Limb (tissue), 2 donors: ENCODE measurements around the gene PLEKHO1.
"Not testable (repeated sequence)": the region's sequence is repeated elsewhere in the genome, so short reads cannot be mapped to it uniquely, and the experiment has no call there.

ENCODE experiments used
- DNase-seq, 2 donors: peaks; one replicate each; pipeline ENCODE4 v3.0.0-alpha.2; 2016; ENCODE audit errors: extremely low spot score in 2 of 2

The PLEKHO1 gene

DNA sequence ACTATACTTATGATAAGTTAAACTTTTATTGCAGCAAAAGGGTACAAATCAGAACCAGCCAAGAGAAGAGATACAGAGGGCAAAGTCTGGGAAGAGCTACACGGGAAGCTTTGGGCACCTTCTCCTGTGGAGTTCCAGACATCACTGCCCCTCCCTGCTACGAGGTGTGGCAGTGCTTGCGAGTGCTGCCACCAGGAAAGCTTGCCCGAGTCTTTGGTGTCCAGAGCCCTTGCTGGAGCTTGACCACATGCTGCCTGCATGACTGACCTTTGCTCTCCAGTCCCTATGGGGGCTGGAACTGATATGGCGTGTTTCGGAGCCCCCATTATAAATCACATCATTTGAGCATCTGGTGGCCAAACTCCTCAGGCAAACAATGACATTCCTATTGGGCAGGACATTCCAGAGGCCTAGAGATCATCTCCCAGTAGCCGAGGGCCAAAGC, 23.4 kb downstream of the PLEKHO1 start:
- no peak for DNase-seq

DNA sequence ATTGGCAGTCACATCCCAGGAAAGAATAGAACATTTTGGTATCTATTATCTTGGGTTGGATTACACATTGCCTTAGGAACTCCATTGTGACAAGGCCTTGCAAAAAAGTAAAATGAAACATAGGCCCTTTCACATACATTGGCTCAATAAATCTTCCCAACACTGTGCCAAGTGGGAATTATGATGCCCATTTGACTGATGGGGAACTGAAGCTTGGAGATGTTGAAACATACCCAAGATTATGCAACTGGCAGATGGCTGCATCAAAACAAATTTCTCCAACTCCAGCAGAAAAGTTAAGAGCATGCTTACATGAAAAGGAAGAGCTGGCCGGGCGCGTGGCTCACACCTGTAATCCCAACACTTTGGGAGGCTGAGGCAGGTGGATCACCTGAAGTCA, 26.9 kb downstream of the PLEKHO1 start:
- DNase-seq, result no peak

DNA sequence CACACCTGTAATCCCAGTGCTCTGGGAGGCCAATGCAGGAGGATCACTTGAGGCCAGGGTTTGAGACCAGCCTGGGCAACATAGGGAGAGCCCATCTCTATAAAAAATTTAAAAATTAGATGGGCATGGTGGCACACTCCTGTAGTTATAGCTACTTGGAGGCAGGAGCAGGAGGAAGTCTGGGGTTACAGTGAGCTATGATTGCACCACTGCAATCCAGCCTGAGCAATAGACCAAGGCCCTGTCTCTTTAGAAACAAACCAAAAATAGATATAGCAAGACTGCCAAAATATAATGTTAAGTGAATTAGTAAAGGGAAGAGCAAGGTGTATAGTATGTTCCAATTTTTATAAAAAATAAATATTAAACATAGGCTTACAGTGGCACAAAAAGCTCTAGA, 28.8 kb downstream of the PLEKHO1 start:
- DNase-seq, result no peak

DNA sequence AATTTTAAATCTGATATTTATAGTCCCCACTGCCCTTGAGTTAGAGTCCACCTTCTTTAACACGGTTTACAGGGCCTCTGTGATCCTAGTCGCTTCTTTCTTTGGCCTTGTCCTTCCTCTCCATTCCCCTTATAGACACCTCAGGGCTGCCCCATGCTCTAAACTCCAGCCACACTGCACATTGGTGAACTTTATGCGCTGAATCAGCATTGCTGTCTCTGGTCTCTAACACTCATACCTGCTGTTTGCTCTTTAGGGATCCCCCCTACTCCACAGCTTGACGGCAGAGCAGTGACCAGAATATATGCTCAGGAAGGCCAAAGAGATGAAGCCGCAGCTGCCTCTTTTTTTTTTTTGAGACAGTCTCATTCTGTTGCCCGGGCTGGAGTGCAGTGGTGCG, 30.2 kb downstream of the PLEKHO1 start:
- DNase-seq, result no peak

DNA sequence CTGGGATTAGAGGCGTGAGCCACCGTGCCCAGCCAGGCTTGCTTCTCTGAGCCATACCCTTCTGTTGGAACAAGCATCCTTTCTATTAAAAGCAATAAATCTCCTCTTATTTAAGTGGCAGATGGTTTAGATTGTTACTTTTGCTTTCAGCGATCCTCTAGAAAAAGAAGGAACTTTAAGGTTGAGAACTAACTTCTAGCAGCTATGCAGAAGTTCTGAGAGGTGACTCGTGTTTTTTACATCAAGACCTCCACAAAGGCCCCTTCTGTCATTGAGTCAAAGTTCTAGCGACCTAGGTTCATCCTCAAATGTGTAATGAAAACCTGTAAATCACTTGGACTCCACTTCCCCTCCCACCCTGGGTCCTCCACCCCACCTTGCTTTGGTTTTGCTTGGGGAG, 30.8 kb downstream of the PLEKHO1 start:
- DNase-seq, result no peak

DNA sequence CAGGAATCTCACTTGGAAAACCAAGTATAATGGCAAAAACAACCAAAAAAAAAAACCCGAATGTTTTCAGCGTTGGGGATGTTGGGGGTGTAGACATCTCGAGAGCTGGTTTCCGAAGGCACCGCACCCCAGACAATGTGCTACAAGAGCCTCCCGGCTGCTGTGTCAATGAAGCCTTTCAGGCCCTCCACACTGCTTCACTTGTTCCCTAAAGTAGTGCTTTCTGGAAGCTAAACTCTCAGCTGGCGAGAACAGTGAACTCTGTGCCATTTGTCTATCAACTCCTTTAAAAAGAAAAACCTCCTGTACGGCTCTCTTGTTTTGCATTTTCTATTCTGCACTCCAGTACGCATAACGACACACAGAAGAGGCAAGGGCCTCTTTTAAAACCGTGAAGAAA, 32.5 kb downstream of the PLEKHO1 start:
- DNase-seq, result no peak

DNA sequence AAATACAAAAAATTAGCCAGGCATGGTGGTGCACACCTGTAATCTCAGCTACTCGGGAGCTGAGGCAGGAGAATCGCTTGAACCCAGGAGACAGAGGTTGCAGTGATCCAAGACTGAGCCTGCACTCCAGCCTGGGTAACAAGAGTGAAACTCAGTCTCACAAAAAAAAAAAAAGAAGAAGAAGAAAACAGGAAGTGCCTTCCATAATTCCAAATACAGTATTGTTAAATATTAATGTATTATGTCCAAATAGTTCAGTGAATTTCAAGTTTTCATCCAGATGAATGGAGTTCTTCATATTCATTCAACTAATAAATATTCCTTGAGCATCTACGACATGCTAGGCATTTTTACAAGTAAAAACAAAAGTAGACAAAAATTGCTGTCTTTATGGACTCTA, 33.3 kb downstream of the PLEKHO1 start:
- DNase-seq, result no peak

DNA sequence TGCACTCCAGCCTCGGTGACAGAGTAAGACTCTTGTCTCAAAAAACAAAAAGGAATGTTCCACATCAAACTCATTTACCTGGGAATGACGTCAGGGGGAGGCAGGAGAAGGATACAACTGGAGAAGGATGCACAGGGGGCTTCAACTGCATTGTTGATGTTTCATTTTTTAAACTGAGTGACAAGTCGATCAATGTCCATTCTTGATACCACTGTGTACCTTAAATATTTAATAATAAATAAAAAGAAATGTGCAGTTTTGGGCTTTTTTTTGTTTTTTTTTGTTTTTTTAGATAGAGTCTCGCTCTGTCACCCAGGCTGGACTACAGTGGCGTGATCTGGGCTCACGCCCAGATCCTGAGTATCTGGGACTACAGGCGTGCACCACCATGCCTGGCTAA, 35.8 kb downstream of the PLEKHO1 start:
- DNase-seq, result no peak

DNA sequence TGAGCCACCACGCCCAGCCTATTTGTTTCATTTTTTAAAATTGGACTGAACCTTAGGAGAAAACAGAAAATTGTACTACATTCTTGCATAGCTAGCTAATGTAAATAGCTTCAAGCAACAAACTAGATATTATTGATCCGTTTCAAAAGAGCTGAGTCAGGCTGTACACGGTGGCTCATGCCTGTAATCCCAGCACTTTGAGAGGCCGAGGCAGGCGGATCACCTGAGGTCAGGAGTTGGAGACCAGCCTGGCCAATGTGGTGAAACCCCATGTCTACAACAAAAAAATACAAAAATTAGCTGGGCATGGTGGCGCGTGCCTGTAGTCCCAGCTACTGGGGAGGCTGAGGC, 36.7 kb downstream of the PLEKHO1 start:
- DNase-seq, result not testable (repeated sequence)

DNA sequence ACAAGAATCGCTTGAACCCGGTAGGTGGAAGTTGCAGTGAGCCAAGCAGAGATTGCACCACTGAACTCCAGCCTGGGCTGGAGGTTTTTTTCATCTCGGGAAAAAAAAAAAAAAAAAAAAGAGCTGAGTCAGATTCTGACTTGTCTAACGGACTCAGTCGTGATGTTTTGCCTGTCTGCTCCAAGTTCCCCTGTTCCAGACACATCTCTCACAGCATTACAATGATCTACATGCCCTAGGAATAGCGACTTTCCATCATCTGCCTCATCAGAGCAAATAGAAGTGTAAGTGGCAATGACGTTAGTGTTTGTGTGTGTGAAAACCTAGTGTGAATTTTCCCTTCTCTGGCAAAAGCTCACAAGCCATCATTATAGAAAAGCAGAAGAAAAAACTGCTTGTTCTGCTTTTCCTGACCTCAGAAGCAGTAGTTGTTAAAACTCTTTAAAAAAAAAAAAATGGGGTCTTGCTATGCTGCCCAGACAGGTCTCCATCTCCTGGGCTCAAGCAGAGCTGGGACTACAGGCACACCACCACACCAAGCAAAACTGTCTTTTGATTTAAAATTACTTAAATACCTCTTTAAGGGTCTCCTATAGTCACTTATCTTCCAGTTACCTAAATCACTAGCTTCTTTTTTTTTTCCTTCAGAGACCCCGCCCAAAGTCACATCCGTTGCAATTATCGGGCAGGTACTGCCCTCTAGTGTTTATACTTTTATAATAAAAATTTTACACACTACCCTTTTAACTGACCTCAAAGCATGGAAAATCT, 37.3 kb downstream of the PLEKHO1 start:
- peak in 1 of 2 donors; percentile 62 for DNase-seq

DNA sequence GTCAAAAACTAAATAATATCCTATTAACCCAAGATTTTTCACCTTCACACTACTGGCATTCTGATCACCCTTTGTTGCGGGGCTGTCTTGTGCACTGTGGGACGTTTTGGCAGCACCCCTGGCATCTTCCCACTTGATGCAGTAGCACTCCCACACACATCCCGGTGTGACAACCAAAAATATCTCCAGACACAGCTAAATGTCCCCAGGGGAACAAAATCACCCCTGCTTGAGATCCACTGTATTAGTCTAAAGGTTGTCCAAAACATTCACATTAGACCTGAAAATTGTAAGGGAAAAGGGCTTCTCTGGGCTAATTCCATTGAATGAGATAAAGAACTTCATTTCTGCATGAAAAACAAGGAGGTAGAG, 37.8 kb downstream of the PLEKHO1 start:
- DNase-seq, result no peak

DNA sequence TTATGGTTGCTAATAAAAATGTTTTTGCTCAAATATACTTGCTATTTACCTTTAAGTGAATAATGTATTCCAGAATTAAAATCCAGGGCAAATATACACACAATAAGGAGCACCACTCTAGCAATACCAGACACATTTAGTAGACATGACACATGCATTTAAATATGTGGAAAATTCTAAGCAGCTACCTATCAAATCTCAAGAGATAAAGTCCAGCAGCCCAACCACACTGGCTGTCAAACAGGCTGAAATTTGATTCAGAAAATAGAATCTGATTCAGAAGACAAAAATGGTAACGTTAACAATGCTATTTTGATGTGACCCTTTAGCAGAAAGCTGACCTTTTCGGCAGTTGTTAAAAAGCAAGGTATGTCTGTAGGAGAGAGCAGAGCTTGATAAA, 42.3 kb downstream of the PLEKHO1 start:
- DNase-seq, result no peak

DNA sequence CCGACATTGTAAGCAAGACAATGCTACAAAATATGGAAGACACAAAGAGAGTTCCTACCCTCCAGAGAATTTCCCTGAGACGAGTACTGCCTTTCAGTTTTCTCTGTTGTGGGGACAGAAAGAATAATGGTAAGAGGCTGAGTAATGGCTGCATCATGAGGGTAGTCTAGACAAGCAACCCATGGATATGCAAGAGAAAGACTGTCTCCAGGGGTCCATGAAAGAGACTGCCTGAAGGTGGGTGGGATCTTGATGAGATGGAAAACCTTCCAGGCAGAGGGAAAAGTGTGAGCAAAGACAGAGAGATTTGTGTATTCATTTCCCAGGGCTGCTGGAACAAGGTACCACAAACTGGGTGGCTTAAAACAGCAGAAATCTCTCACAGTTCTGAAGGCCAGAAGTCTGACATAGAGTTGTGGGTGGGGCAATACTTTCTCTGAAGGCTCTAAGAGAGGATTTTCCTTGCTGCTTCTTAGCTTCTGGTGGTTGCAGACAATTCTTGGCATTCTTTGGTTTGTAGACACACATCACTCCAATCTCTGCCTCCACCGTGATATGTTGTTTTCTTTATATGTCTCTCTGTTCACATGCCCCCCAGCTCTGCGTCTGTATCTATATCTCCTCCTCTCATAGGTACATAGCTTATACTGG, 44.8 kb downstream of the PLEKHO1 start:
- DNase-seq, result no peak

DNA sequence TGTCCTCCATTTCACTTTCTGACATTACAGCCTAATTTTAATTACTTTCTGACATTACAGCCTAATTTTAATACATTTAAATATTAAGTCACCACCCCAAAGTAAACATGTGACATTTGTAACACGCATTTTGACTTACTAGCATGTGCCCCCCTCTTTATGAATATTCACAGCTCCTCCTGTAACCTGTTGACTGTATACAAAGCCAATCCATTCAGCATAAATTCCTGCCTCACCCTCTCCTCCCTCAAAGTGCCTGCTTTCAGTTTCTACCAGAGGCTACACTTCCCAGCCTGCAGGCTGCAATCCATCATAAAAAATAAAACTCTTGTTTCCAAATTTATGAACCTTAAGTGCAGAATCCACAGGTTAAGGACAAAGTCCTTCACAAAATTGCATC, 46.7 kb downstream of the PLEKHO1 start:
- no peak for DNase-seq

DNA sequence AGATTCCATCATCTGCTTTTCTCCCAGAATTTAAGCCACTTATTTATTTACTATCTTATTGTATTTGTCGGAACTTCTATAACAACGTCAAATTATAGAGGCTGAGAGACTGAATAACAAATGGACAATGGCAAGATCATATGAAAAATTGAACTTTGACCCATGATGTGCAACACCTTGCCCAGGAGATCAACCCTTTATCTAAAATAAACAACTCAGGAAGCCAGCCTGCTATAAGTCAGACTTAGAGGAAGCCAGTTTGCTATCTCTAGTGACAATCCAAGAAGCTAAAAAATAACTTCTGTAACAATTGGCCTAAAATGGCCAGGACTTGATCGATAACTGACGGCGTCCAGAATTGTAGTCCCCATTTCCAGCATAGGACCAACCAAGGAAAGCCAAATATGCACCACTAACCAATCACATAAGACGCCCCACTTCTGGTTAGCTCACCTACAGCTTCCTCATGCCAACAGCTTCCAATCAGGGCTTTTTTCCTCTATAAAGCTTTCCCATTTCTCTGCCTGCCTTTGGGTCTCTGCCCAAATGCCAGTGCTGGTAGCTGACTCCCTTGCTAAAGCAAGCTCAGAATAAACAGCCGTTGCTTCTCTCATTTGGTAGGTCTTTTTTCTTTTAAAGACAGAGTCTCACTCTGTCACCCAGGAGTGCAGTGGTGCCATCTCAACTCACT, 57.7 kb downstream of the PLEKHO1 start:
- no peak for DNase-seq

DNA sequence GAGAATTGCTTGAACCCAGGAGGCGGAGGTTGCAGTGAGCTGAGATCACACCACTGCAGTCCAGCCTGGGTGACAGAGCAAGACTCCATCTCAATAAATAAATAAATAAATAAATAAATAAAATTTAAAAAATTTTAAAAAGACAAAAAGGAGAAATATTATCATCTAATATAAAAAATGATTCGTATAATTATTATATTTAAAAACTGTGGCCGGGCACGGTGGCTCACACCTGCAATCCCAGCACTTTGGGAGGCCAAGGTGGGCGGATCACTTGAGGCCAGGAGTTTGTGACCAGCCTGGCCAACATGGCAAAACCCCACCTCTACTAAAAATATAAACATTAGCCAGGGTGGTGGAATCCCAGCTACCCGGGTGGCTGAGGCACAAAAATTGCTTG, 58.7 kb downstream of the PLEKHO1 start:
- DNase-seq, result not testable (repeated sequence)
